Ovary (tissue), 9 donors: ENCODE measurements around the gene SDR39U1. TPM values are rescaled to one million over a fixed set of nuclear protein-coding genes. Genes with fewer than 3 reads are reported as not detected.

ENCODE experiments used
- DNase-seq, 5 donors: peaks; one replicate each; pipeline ENCODE4 v3.0.0-alpha.2; 2019 to 2020
- H3K27ac ChIP-seq, 2 donors: fragments of 200-600 bp; one replicate each; pipeline versions ENCODE4 v1.5.1 to v1.8.0; 2019 to 2022
- H3K27me3 ChIP-seq: fragments of 200-600 bp; one replicate; pipeline ENCODE4 v1.8.0; 2022
- H3K36me3 ChIP-seq: fragments of 200-600 bp; sonication (generic); one replicate; pipeline ENCODE4 v1.5.1; 2019
- H3K4me1 ChIP-seq: one replicate; pipeline ENCODE4 v1.8.1; 2013; ENCODE audit warnings: mild to moderate bottlenecking, moderate library complexity; ENCODE audit not compliant: insufficient read depth
- H3K4me3 ChIP-seq: fragments of 200-600 bp; sonication (generic); one replicate; pipeline ENCODE4 v1.5.1; 2017
- H3K9me3 ChIP-seq, 2 donors: fragments of 200-600 bp in 1 of 2; sonication (generic) in 1 of 2; one replicate each; pipeline versions ENCODE4 v1.5.1 to v1.8.1; 2013 to 2019; ENCODE audit warnings: mild to moderate bottlenecking in 1 of 2, moderate library complexity in 1 of 2
- EP300 ChIP-seq: sonication (generic); formaldehyde crosslinking; IDR thresholded peaks from one replicate; pipeline ENCODE4 v1.6.1; 2017; ENCODE audit warnings: antibody characterized with exemption
- POLR2A ChIP-seq: fragments of 450-650 bp; IDR thresholded peaks from one replicate; pipeline ENCODE4 v1.6.1; 2017; ENCODE audit warnings: antibody characterized with exemption, mild to moderate bottlenecking, moderate library complexity
- WGBS, 3 donors: extraction: QIAGEN DNeasy Blood & Tissue Kit in 1 of 3; methylation state at CpG; one replicate each; pipeline versions ENCODE4 v1.1.5 to v1.1.7; 2013 to 2017; 5-methylcytosine and 5-hydroxymethylcytosine counted together
- intact Hi-C, 4 donors: fragments of 100-400 bp; cut with DNase I; formaldehyde crosslinking; loops; one replicate each; pipeline versions ENCODE4 v1.11.0 to v1.15.1; 2022 to 2023
- polyA plus RNA-seq, 2 donors: library from polyadenylated mRNA; stranded (reverse); fragments of 200-250 nt in 1 of 2; fragments of 350-450 nt in 1 of 2; fragmentation: Illumina TruSeq in 1 of 2; extraction: RNeasy Lipid Tissue Mini Kit (QIAGEN cat#74804) in 1 of 2; gene quantifications; one replicate each; pipeline ENCODE4 v1.2.3, GENCODE V29; 2013 to 2014
- total RNA-seq, 7 donors: library from RNA; depleted of rRNA in 2 of 7; stranded (reverse); fragments of >200 nt in 2 of 7; fragmentation: NEBNext Ultra II Directional in 3 of 7; extraction: Animal tissue kit (Norgen Biotek cat#: 25700) in 3 of 7; gene quantifications; one replicate each; pipeline versions ENCODE4 v1.1.0 to v1.2.4, GENCODE V29; 2016 to 2023
- TF ChIP-seq, protein P1 (sequence below), 3 donors: fragments of 450-650 bp in 2 of 3; fragments of 200-600 bp in 1 of 3; IDR thresholded peaks; one replicate each; pipeline versions ENCODE4 v1.5.1 to v1.8.0; 2016 to 2022; ENCODE audit warnings: antibody characterized with exemption in 3 of 3, mild to moderate bottlenecking in 1 of 3
- donor health status: DM: no; HTN: no; CAD: no; lungs with moderate emphysema.
- donor health status: DM: no; HTN: no; CAD: no.
- donor health status: Bipolar disorder and iron deficiency.
- donor health status: DM: yes; HTN: yes; CAD: no.
- donor health status: DM: no; HTN: no; CAD: no.
- donor health status: DM: yes; HTN: yes; CAD: no.

SDR39U1 gene
- total and polyA plus RNA-seq, 9 donors = 33.4 to 68.8 (median 62.4) TPM

DNA sequence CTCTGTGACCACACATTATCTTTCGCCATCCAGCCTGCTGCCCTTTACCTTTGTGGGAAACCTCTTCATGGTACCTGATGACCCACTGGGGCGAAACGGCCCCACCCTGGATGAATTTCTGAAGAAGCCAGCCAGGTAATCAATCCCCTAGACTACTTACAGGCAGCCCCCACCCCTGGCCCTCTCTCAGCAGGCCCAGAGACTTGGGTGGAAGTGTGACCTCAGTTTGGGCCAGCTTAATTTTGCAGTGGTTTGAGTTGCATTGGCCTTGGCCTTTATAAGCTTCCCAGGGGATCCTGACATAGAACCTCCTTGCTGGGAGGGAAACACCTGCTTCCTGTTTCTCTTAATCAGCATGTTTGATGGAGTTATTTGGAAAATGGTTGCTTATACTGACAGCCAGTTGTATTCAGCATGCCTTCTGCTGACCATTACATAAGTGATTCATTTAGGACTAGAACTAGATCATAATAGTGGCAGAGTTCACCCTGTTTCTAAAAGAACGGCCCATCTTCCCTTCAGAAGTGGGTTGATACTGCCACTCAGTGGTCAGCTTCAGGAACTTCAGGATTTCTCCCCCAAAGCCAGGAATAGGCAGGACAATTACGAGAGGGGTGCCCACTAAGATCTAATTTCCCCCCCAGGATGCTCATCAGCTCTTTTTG lies 6.1 kb downstream of the SDR39U1 start:
- H3K4me1 ChIP-seq = peaks cover 2% of the 10 kb centered on the region
- H3K27me3 ChIP-seq = no peaks in the 10 kb centered on the region
- peak; percentile 39 to 68 (median 49) for DNase-seq
- peak overlapping the region in 1 of 2 donors; percentile 22 for H3K27ac ChIP-seq
- intact Hi-C loops = loop anchor here in 1 of 4 donors (5.0 kb wide), 2 partner anchors 34 to 104 kb away; no protein-coding TSS in a partner anchor
- TF ChIP-seq, protein P1, sequence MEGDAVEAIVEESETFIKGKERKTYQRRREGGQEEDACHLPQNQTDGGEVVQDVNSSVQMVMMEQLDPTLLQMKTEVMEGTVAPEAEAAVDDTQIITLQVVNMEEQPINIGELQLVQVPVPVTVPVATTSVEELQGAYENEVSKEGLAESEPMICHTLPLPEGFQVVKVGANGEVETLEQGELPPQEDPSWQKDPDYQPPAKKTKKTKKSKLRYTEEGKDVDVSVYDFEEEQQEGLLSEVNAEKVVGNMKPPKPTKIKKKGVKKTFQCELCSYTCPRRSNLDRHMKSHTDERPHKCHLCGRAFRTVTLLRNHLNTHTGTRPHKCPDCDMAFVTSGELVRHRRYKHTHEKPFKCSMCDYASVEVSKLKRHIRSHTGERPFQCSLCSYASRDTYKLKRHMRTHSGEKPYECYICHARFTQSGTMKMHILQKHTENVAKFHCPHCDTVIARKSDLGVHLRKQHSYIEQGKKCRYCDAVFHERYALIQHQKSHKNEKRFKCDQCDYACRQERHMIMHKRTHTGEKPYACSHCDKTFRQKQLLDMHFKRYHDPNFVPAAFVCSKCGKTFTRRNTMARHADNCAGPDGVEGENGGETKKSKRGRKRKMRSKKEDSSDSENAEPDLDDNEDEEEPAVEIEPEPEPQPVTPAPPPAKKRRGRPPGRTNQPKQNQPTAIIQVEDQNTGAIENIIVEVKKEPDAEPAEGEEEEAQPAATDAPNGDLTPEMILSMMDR (IDR thresholded peaks at IDR 0.05) = peak; percentile 48 to 91 (median 86)
- no peak for TF ChIP-seq EP300
- no peaks in the 10 kb centered on the region for H3K9me3 ChIP-seq
- H3K36me3 ChIP-seq = no peaks in the 10 kb centered on the region
- 38 to 46% (median 40%) methylated on average over 5 of the region's 5 CpGs for WGBS, 3 donors
- H3K4me3 ChIP-seq = no peak overlapping the region

DNA sequence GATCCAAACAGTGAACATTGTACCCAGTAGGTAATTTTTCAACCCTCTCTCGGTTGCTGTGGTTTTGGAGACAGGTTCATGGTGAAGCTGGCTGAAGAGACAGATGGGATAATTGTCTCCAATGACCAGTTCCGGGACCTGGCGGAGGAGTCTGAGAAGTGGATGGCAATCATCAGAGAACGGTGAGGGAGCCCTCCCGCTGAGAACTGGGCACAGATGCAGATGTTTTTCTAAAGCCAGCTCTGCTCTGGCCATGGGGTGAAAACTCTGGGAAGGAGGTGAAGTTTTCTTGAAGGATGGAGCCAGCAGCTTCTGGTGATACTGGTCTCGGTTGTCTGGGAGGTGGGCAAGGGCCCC lies 6.6 kb downstream of the SDR39U1 start:
- TF ChIP-seq, protein P1 (IDR thresholded peaks at IDR 0.05) = no peak
- TF ChIP-seq POLR2A (no peak), EP300 (no peak)
- 47 to 52% (median 52%) methylated on average over 6 of the region's 6 CpGs for WGBS, 3 donors
- no peak overlapping the region for H3K4me3 ChIP-seq
- peaks cover 5% of the 10 kb centered on the region for H3K4me1 ChIP-seq
- no peak for DNase-seq
- H3K27me3 ChIP-seq = no peaks in the 10 kb centered on the region
- no peaks in the 10 kb centered on the region for H3K36me3 ChIP-seq
- intact Hi-C loops = loop anchor here in 2 of 4 donors (2.0 to 5.0 kb wide), 3 partner anchors 34 to 104 kb away; no protein-coding TSS in a partner anchor
- no peaks in the 10 kb centered on the region for H3K9me3 ChIP-seq
- peak overlapping the region in 1 of 2 donors; percentile 22 for H3K27ac ChIP-seq

DNA sequence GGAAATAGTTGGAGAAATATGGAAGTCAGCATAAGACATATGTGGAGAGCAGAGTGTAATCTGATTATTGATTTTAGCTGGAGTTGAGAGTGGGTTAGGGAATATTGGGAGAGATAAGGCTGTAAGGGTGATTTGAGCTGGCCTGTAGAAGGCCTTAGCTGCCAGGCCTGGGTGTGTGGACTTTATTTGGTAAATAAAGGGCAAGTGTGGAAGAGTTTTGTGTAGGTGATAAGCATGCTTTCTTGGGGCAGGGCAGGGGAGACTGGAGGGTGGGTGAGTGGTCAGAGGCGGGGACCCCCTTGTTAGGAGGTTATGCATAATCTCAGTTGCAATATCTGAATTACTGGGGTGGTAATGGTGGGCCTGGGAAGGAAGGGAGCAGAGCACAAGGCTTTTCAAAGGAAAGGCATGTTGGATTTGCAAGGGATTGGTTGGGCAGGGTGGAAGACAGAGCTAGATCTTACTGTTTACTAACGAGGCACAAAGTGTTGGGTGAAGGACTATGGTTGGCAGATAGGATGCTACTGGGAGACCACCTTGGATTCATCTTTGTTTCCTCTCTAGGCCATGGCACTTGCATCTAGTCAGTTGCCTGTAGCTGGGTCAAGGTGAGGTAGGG lies 7.3 kb downstream of the SDR39U1 start:
- DNase-seq = no peak
- H3K9me3 ChIP-seq = no peaks in the 10 kb centered on the region
- no peaks in the 10 kb centered on the region for H3K27me3 ChIP-seq
- 65 to 82% (median 77%) methylated on average over 2 of the region's 2 CpGs for WGBS, 3 donors
- peaks cover 5% of the 10 kb centered on the region for H3K4me1 ChIP-seq
- intact Hi-C loops = loop anchor here in 2 of 4 donors (2.0 to 5.0 kb wide), 3 partner anchors 33 to 103 kb away; no protein-coding TSS in a partner anchor
- H3K4me3 ChIP-seq = no peak overlapping the region
- no peaks in the 10 kb centered on the region for H3K36me3 ChIP-seq
- TF ChIP-seq POLR2A (no peak), EP300 (no peak)
- TF ChIP-seq, protein P1 (IDR thresholded peaks at IDR 0.05) = no peak
- no peak overlapping the region for H3K27ac ChIP-seq

DNA sequence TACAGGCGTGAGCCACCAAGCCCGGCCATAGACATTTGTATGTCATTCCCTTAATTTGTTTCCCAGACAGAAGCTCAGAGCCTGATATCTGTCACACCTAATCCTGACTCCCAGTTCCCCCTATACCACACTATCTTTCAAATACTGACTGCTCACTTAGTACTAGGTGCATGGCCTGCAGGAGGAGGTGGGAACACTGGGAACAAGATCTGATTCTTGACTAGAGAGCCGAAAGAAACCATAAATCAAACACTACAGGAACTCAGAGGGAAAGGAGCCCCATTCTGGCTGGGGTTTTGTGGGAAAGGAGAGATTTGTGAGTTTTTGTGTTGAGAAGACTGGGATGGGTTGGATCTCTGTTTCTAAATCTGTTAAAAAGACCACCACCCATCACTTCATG lies 7.9 kb downstream of the SDR39U1 start:
- Histone ChIP-seq H3K4me1 (peaks cover 5% of the 10 kb centered on the region), H3K27ac (no peak overlapping the region), H3K27me3 (no peaks in the 10 kb centered on the region), H3K36me3 (no peaks in the 10 kb centered on the region), H3K9me3 (no peaks in the 10 kb centered on the region), H3K4me3 (no peak overlapping the region)
- whole genome bisulfite sequencing, 3 donors = 66 to 81% (median 72%) methylated on average over 3 of the region's 3 CpGs
- no peak for DNase-seq
- TF ChIP-seq POLR2A (no peak), EP300 (no peak)
- TF ChIP-seq, protein P1 (IDR thresholded peaks at IDR 0.05) = no peak
- intact Hi-C loops = loop anchor here (2.0 to 5.0 kb wide), 4 partner anchors 32 to 192 kb away; partner anchors contain the start of gene TINF2 (in 1 of the 4)
